Lower leg skin (tissue), 4 donors: Measurements from ENCODE around the gene TP53. TPM values are rescaled to one million over a fixed set of nuclear protein-coding genes. Genes with fewer than 3 reads are reported as not detected.

Experiments used
- DNase-seq, 2 donors: peaks; one replicate each; pipeline ENCODE4 v3.0.0-alpha.2; 2019; ENCODE audit warnings: low spot score in 2 of 2
- H3K4me3 ChIP-seq: fragments of 200-600 bp; sonication (generic); 2 replicates; pipeline ENCODE4 v1.5.1; 2017; ENCODE audit warnings: mild to moderate bottlenecking, low read depth; ENCODE audit not compliant: poor library complexity, severe bottlenecking
- POLR2A ChIP-seq, 2 donors: fragments of 450-650 bp; IDR thresholded peaks; one replicate each; pipeline ENCODE4 v1.6.1; 2016 to 2017; ENCODE audit warnings: antibody characterized with exemption in 2 of 2, mild to moderate bottlenecking in 1 of 2, moderate library complexity in 1 of 2
- WGBS, 2 donors: methylation state at CpG; one replicate each; pipeline ENCODE4 v1.1.5; 2018; 5-methylcytosine and 5-hydroxymethylcytosine counted together
- intact Hi-C: fragments of 100-400 bp; cut with DNase I; formaldehyde crosslinking; loops from one replicate; pipeline ENCODE4 v1.15.0; 2023; ENCODE audit warnings: low total_unique reads
- total RNA-seq, 4 donors: library from RNA; depleted of rRNA; stranded (reverse); fragments of >200 nt; gene quantifications; one replicate each; pipeline ENCODE4 v1.1.0, GENCODE V29; 2016
- TF ChIP-seq, protein P1 (sequence below), 3 donors: fragments of 450-650 bp; IDR thresholded peaks; one replicate each; pipeline ENCODE4 v1.5.1; 2016; ENCODE audit warnings: antibody characterized with exemption in 3 of 3, mild to moderate bottlenecking in 3 of 3, moderate library complexity in 2 of 3

The TP53 gene
- total RNA-seq, 4 donors from 2014 or later: 42.8 to 57.3 (median 50.8) TPM

DNA sequence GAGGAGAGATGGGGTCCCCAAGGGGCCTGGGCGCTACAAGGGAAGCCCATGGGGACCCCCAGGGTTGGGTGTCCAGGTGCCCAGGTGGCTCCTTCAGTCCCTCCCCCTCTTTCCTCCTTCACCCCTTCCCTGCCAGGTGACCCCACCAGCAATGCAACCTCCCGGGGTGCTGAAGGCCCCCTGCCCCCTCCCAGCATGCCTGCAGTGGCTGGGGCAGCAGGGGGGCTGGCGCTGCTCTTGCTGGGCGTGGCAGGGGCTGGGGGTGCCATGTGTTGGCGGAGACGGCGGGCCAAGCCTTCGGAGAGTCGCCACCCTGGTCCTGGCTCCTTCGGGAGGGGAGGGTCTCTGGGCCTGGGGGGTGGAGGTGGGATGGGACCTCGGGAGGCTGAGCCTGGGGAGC is 21.7 kb upstream of the TP53 start:
- intact Hi-C loops: no loop called here
- DNase-seq: no peak
- TF ChIP-seq POLR2A (IDR thresholded peaks at IDR 0.05): no peak
- TF ChIP-seq, protein P1, sequence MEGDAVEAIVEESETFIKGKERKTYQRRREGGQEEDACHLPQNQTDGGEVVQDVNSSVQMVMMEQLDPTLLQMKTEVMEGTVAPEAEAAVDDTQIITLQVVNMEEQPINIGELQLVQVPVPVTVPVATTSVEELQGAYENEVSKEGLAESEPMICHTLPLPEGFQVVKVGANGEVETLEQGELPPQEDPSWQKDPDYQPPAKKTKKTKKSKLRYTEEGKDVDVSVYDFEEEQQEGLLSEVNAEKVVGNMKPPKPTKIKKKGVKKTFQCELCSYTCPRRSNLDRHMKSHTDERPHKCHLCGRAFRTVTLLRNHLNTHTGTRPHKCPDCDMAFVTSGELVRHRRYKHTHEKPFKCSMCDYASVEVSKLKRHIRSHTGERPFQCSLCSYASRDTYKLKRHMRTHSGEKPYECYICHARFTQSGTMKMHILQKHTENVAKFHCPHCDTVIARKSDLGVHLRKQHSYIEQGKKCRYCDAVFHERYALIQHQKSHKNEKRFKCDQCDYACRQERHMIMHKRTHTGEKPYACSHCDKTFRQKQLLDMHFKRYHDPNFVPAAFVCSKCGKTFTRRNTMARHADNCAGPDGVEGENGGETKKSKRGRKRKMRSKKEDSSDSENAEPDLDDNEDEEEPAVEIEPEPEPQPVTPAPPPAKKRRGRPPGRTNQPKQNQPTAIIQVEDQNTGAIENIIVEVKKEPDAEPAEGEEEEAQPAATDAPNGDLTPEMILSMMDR (IDR thresholded peaks at IDR 0.05): no peak
- WGBS, 2 donors: 89 to 90% methylated on average over 9 to 11 of the region's 11 CpGs
- H3K4me3 ChIP-seq: no peak overlapping the region

DNA sequence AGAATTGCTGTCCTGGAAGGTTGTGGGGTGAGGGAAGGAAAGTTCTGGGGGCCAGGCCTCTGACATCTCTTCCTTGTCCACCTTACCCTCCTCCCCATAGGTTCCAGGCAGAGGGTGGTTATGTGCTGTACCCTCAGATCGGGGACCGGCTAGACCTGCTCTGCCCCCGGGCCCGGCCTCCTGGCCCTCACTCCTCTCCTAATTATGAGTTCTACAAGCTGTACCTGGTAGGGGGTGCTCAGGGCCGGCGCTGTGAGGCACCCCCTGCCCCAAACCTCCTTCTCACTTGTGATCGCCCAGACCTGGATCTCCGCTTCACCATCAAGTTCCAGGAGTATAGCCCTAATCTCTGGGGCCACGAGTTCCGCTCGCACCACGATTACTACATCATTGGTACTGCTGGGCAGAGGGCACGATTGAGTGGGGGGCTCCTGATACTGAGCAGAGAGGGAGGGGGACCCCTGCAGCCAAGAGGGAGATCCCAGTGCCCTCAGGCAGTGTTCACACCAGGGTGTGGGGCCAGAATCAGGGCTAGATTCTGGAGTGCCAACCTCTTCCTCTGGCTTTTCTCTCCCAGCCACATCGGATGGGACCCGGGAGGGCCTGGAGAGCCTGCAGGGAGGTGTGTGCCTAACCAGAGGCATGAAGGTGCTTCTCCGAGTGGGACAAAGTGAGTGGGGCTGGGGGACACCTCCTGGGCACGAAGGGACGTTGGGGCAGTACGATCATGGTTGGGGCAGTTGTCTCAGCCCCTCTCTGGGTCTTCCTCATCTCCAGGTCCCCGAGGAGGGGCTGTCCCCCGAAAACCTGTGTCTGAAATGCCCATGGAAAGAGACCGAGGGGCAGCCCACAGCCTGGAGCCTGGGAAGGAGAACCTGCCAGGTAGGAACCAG is 20.8 kb upstream of the TP53 start:
- H3K4me3 ChIP-seq: no peak overlapping the region
- intact Hi-C loops: no loop called here
- TF ChIP-seq, protein P1 (IDR thresholded peaks at IDR 0.05): no peak
- no peak for TF ChIP-seq POLR2A (IDR thresholded peaks at IDR 0.05)
- 82 to 87% methylated on average over 22 of the region's 22 CpGs for WGBS, 2 donors
- no peak for DNase-seq

DNA sequence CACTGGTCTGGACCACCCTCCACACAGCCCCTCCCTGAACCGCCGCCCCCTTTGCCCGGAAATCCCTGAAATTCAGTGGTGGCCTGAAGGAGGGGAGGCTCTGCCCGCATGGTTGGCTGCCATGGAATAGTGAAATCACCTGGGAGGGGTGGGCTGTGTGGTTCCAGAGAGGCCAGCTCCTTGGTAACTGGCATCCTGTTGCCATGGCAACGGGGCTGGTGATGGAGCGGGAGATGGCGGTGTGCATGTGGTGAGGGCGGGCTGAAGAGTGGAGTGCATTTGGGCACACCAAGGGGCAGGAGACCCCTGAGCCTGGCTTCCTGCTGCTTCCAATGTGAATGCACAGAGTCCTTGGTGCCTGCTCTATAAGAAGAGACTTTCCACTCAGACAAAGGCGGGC is 20.2 kb upstream of the TP53 start:
- no peak for TF ChIP-seq POLR2A (IDR thresholded peaks at IDR 0.05)
- TF ChIP-seq, protein P1 (IDR thresholded peaks at IDR 0.05): no peak
- DNase-seq: no peak
- WGBS, 2 donors: 75 to 82% methylated on average over 9 of the region's 9 CpGs
- no peak overlapping the region for H3K4me3 ChIP-seq
- intact Hi-C loops: no loop called here

DNA sequence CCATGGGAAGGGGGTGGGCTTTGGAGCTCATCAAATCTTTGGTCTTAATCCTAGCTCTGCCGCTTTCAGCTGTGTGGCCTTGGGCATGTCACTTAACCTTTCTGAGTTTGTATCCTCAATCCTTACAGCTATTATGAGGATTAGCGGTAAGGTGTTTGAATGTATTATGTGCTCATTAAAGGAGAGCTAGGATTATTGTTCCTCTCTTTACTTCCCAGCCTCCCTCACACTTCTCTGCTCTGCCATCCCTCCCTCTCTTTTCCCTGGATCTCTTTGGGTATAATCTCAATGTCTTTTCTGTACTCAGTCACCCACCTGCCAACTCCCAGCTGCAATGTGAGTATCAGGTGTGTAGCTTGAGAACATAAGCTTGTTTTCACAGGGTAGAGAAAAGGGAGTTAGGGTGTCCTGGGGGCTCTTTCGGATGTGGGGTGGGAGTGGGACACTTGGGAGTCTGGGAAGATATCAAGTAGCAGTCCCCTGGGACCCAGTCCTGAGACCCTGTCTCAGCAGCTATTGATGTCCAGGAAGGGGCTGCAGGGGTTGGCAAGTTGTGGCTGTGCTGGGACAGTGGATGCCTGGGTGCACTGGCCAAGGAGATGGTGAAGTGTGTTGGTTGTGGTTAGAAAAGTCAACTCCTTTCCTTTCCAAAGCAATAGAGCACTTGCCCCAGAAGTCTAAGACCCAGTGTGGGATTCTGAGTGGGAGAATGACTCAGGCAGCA is 19.5 kb upstream of the TP53 start:
- TF ChIP-seq, protein P1 (IDR thresholded peaks at IDR 0.05): no peak
- TF ChIP-seq POLR2A (IDR thresholded peaks at IDR 0.05): no peak
- DNase-seq: no peak
- intact Hi-C loops: no loop called here
- no peak overlapping the region for H3K4me3 ChIP-seq
- WGBS, 2 donors: 83 to 85% methylated on average over 3 of the region's 3 CpGs

DNA sequence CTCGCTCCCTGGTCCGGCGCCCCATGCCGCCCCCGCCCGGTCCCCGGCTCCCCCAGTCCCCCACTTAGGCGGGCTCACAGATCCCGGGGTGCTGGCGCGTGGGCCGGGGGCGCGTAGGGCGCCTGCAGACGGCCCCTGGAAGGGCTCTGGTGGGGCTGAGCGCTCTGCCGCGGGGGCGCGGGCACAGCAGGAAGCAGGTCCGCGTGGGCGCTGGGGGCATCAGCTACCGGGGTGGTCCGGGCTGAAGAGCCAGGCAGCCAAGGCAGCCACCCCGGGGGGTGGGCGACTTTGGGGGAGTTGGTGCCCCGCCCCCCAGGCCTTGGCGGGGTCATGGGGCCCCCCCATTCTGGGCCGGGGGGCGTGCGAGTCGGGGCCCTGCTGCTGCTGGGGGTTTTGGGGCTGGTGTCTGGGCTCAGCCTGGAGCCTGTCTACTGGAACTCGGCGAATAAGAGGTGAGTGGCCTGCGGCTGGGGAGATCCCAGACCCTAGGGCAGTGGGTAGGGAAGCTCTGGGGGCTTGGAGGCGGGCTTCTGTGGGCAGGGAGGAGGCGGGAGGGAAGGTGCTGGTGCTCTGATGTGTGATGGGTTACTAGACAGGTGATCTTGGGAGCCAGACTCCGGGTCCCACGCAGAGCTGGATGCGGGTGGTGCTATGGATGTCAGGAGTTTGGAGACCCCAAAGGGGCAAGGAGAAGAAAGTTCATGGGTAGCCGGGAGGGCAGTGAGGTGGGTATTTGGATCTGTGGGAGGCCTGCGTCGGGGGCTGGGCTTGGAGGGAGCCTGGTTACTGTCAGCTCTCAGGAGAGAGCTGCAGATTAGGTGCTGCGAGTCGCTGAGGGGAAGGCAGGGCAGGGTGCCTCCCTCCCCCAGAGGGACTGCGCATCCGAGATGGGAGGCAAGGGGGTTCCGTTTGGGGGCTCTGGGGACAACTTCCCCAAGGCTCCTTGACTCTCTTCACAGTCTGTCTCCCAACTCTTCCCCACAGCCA is 18.3 kb upstream of the TP53 start:
- no peak for DNase-seq
- intact Hi-C loops: no loop called here
- WGBS, 2 donors: 6% methylated on average over 29 to 42 of the region's 50 CpGs
- no peak for TF ChIP-seq POLR2A (IDR thresholded peaks at IDR 0.05)
- TF ChIP-seq, protein P1 (IDR thresholded peaks at IDR 0.05): no peak
- peak overlapping the region; percentile 16 for H3K4me3 ChIP-seq
